PFSK-1 (cell line): ENCODE results near the gene SYT8.

Source experiments
- FOXP2 ChIP-seq: optimal IDR thresholded peaks from 2 replicates; pipeline ENCODE3; 2011; ENCODE audit warnings: borderline replicate concordance, control low read depth, inconsistent platforms; ENCODE audit not compliant: insufficient read depth; ENCODE audit errors: extremely low read length, extremely low read depth
- POLR2AphosphoS5 ChIP-seq: IDR thresholded peaks from 2 replicates; pipeline ENCODE4 v1.6.1; 2012; ENCODE audit warnings: low read depth, mild to moderate bottlenecking, control low read depth, low read length, moderate library complexity
- REST ChIP-seq, 2 experiments: IDR thresholded peaks; 2 replicates each; pipeline versions ENCODE4 v1.6.1 to v1.8.0; 2011 to 2012; ENCODE audit warnings: low read depth in 2 of 2, low read length in 2 of 2, control low read depth in 1 of 2, inconsistent platforms in 1 of 2, mild to moderate bottlenecking in 1 of 2, moderate library complexity in 1 of 2; ENCODE audit not compliant: insufficient read depth in 1 of 2
- SIN3A ChIP-seq: IDR thresholded peaks from 2 replicates; pipeline ENCODE4 v1.6.1; 2012; ENCODE audit warnings: mild to moderate bottlenecking, low read length, moderate library complexity, borderline replicate concordance; ENCODE audit not compliant: insufficient read depth
- TAF1 ChIP-seq: IDR thresholded peaks from 2 replicates; pipeline ENCODE4 v1.6.1; 2012; ENCODE audit warnings: low read length, control low read depth, borderline replicate concordance; ENCODE audit not compliant: insufficient read depth

The SYT8 gene

DNA sequence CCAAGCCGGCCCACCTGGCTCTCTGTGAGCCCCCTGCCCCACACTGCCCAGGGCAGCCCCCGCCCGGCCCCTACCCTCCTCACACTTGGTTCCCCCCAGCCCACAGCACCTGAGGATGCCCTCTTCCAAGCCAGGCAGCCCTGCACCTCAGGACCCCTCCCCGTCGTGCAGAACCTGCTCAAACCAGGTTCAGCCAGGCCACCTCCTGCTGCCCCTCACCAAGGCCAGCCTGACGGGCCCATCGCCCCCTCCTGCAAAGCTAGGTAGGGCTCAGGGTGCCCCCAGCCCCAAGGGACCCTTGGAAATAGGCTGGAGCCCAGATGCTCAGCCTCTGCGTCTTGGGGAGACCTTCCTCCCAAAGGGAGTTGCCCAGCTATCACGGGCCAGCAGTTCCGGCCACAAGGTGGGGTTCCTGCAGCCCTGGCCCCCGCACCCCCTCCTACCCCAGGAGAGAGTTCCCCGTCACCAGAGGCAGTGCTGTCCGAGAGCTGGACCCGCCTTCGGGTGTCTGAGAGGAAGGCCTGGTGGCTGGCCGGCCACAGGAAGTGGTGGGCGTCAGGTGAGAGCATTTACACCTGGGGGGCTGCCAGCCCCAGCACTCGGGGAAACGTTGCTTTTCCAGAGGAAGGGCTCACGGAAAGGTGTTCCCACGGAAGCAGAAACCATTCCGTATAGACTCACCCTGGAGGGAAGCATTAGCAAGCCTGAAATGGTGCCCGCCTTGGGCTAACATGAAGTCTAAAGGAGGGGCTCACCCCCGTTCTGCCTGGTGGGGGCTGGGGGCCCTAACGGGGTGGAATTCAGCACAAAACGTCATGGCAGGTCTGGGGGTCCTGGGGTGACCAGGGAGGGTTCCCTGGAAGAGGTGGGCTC lies 3.2 kb upstream of the SYT8 start:
- TF ChIP-seq SIN3A = no peak
- TF ChIP-seq TAF1 = no peak
- TF ChIP-seq FOXP2 = no peak
- TF ChIP-seq REST (IDR thresholded peaks at IDR 0.05; ENCODE audit: insufficient read depth in 1 of 2, low read depth in 2 of 2, low read length in 2 of 2) = no peak
- no peak for TF ChIP-seq POLR2AphosphoS5

- TF ChIP-seq POLR2AphosphoS5 = no peak
- no peak for TF ChIP-seq FOXP2
- TF ChIP-seq TAF1 = no peak
- no peak for TF ChIP-seq REST (IDR thresholded peaks at IDR 0.05; ENCODE audit: insufficient read depth in 1 of 2, low read depth in 2 of 2, low read length in 2 of 2)
- TF ChIP-seq SIN3A = no peak
Observed at GRCh38 chr11:1832211-1832919, 2.4 kb upstream of the SYT8 start.

DNA sequence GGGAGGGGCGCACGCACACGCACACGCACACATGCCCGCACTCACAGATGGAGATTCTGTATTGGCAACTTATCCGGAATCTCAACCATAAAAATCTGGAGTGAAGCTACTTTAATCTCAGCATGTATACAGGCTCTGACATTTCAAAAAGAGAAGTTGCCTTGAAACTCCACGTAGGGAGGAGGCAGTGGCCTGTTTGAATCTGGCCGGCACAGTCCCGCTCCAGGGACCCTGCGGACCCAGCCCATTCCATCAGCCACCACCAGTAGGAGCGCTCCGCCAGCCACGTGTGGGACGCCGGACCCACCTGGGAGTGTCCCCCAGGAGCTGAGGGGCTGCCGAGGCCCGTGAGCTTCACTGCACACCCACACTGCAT lies 1.9 kb upstream of the SYT8 start:
- TF ChIP-seq FOXP2 = no peak
- TF ChIP-seq REST (IDR thresholded peaks at IDR 0.05; ENCODE audit: insufficient read depth in 1 of 2, low read depth in 2 of 2, low read length in 2 of 2) = no peak
- TF ChIP-seq SIN3A = no peak
- TF ChIP-seq POLR2AphosphoS5 = no peak
- TF ChIP-seq TAF1 = no peak

DNA sequence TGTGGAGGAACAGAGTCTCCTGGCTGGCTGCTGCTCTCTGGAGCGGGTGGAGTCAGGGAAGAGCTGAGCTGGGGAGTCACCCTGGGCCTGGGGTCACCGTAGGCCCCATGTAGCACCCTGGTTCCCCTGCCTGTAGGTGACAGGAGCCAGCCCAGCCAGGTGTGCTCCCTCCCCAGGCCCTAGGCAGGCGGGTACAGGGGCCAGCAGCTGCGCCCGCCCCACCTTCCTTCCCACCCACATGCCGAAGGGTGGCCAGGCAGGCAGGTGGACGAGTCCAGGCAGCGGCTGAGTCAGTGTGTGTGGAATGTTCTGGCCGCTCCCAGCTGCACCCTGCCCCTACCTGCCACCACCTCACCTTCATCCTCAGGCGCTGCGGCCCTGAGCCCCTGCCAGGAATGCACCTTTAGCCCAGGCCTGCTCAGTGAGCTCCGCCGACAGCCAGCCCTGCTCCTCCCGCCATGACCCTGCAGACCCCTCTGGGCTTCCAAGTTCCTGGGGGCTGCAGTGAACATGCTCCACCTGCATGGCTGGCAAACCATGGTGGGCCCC lies 654 bp upstream of the SYT8 start:
- TF ChIP-seq TAF1 (no peak), REST (IDR thresholded peaks at IDR 0.05; ENCODE audit: insufficient read depth in 1 of 2, low read depth in 2 of 2, low read length in 2 of 2) (no peak), SIN3A (no peak), POLR2AphosphoS5 (no peak), FOXP2 (no peak)
